NB4 (cell line): ENCODE data around the gene PRR11.

Experiments used
- POLR2A ChIP-seq: IDR thresholded peaks from 2 replicates; pipeline ENCODE4 v1.6.1; 2011; ENCODE audit warnings: mild to moderate bottlenecking; ENCODE audit not compliant: insufficient read length; ENCODE audit errors: extremely low read depth
- TF ChIP-seq, protein P1 (sequence below): IDR thresholded peaks from one replicate; pipeline ENCODE4 v1.5.1; 2012; ENCODE audit warnings: low read depth, low read length

DNA sequence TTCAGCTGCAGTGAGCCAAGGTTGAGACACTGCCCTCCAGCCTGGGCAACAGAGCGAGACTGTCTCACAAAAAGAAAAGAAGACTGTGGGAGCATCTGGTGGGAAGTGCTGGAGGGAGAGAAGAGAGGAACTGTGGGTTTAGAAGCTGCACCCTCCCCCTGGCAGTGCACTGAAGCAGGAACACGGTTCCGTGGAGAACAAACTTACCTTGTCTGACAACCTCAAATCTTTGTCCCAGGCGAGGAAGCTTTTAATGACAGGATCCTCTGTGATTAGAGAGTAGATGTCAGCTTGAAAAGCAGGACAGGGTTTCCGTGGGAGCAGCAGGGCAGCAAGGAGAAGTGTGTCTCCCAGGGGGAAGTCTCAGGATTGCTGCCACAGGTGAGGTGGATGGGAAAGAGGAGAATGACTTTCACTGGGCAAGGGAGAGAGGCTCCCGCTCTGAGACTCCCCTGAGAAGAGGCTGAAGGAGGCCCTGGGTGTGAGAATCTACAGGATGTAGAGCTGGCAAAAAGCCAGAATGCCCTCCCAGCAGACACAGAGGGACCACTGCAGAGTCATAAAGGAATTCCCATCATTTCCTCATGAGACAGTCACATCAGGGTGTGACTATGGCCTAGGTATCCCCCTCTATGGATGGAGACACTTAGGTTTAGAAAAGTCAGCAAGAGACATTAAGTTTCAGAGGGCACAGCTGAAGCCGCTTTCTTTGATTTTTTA, 22.9 kb downstream of the PRR11 start:
- TF ChIP-seq, protein P1, sequence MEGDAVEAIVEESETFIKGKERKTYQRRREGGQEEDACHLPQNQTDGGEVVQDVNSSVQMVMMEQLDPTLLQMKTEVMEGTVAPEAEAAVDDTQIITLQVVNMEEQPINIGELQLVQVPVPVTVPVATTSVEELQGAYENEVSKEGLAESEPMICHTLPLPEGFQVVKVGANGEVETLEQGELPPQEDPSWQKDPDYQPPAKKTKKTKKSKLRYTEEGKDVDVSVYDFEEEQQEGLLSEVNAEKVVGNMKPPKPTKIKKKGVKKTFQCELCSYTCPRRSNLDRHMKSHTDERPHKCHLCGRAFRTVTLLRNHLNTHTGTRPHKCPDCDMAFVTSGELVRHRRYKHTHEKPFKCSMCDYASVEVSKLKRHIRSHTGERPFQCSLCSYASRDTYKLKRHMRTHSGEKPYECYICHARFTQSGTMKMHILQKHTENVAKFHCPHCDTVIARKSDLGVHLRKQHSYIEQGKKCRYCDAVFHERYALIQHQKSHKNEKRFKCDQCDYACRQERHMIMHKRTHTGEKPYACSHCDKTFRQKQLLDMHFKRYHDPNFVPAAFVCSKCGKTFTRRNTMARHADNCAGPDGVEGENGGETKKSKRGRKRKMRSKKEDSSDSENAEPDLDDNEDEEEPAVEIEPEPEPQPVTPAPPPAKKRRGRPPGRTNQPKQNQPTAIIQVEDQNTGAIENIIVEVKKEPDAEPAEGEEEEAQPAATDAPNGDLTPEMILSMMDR = no peak
- no peak for TF ChIP-seq POLR2A
